ENCODE measurements around the gene RAB36. TPM values are rescaled to one million over a fixed set of nuclear protein-coding genes. Genes with fewer than 3 reads are reported as not detected.

The RAB36 gene
- total and polyA plus RNA-seq, 4 donors, result 4.4 to 27.5 (median 9.6) TPM

GRCh38 chr22:23130697-23131096, 14.6 kb upstream of the RAB36 start:
- Histone ChIP-seq H3K9ac (ENCODE audit: insufficient read depth in 1 of 2, low read length in 2 of 2) (no peak overlapping the region), H3K4me3 (no peak overlapping the region), H3K9me3 (ENCODE audit: control insufficient read depth in 4 of 4, insufficient read depth in 3 of 4, low read length in 3 of 4) (peaks cover 0 to 1% (median 0%) of the 10 kb centered on the region in 4 donors), H3K27ac (ENCODE audit: low read depth in 1 of 2, low read length in 1 of 2) (no peak overlapping the region), H3K36me3 (ENCODE audit: control insufficient read depth in 4 of 4, insufficient read depth in 4 of 4, low read length in 4 of 4) (no peaks in the 10 kb centered on the region), H3K27me3 (ENCODE audit: control insufficient read depth in 3 of 3, insufficient read depth in 3 of 3, low read length in 2 of 3) (no peaks in the 10 kb centered on the region), H3K4me1 (ENCODE audit: control insufficient read depth in 5 of 5, insufficient read depth in 5 of 5, low read length in 5 of 5) (peaks cover 0 to 6% (median 0%) of the 10 kb centered on the region in 5 donors)
- WGBS, 2 donors, result 64 to 78% methylated on average over 3 of the region's 3 CpGs
- TF ChIP-seq CTCF (IDR thresholded peaks at IDR 0.05; ENCODE audit: control extremely low read depth, extremely low read depth), result no peak
- peak in 1 of 3 donors; percentile 22 for DNase-seq
- no peak for ATAC-seq (ENCODE audit: insufficient read depth, low FRiP score)

GRCh38 chr22:23131931-23132330, 13.3 kb upstream of the RAB36 start:
- no peak overlapping the region for H3K27ac ChIP-seq (ENCODE audit: low read depth in 1 of 2, low read length in 1 of 2)
- DNase-seq (no peak), ATAC-seq (ENCODE audit: insufficient read depth, low FRiP score) (no peak)
- H3K9me3 ChIP-seq (ENCODE audit: control insufficient read depth in 4 of 4, insufficient read depth in 3 of 4, low read length in 3 of 4), result no peaks in the 10 kb centered on the region
- no peaks in the 10 kb centered on the region for H3K27me3 ChIP-seq (ENCODE audit: control insufficient read depth in 3 of 3, insufficient read depth in 3 of 3, low read length in 2 of 3)
- 70 to 80% methylated on average over 6 of the region's 6 CpGs for WGBS, 2 donors
- H3K4me1 ChIP-seq (ENCODE audit: control insufficient read depth in 5 of 5, insufficient read depth in 5 of 5, low read length in 5 of 5), result peaks cover 0 to 6% (median 0%) of the 10 kb centered on the region in 5 donors
- no peak for TF ChIP-seq CTCF (IDR thresholded peaks at IDR 0.05; ENCODE audit: control extremely low read depth, extremely low read depth)
- H3K36me3 ChIP-seq (ENCODE audit: control insufficient read depth in 4 of 4, insufficient read depth in 4 of 4, low read length in 4 of 4), result no peaks in the 10 kb centered on the region
- H3K9ac ChIP-seq (ENCODE audit: insufficient read depth in 1 of 2, low read length in 2 of 2), result no peak overlapping the region
- H3K4me3 ChIP-seq, result no peak overlapping the region

DNA sequence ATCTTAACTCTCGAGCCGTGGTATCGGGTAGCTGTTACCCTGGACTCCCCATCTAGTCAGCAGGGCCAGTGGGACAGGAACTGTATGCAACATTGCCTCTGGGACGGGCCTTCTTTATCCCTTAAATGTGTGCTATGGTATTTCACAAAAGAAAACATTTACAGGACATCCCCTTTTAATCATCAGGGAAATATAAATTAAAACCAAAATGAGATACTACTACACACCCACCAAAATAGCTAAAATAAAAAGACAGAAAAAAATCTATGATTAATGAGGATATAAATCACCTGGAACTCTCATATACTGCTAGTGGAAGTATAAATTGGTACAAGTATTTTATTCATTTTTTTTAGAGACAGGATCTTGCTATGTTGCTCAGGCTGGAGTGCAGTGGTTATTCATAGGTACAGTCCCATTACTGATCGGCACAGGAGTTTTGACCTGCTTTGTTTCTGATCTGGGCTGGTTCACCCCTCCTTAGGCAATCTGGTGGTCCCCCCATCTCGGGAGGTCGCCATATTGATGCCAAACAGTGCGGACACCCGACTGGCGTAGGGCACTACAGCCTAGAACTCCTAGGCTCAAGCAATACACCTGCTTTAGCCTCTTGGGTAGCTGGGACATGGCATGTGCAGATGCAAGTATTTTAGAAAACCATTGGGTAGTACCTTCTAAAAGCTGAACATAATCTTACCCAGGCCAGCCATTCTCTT, 12.7 kb upstream of the RAB36 start:
- no peak for TF ChIP-seq CTCF (IDR thresholded peaks at IDR 0.05; ENCODE audit: control extremely low read depth, extremely low read depth)
- H3K36me3 ChIP-seq (ENCODE audit: control insufficient read depth in 4 of 4, insufficient read depth in 4 of 4, low read length in 4 of 4), result no peaks in the 10 kb centered on the region
- H3K4me3 ChIP-seq, result no peak overlapping the region
- 85 to 92% methylated on average over 10 of the region's 10 CpGs for WGBS, 2 donors
- H3K9ac ChIP-seq (ENCODE audit: insufficient read depth in 1 of 2, low read length in 2 of 2), result no peak overlapping the region
- H3K27me3 ChIP-seq (ENCODE audit: control insufficient read depth in 3 of 3, insufficient read depth in 3 of 3, low read length in 2 of 3), result no peaks in the 10 kb centered on the region
- DNase-seq, result no peak
- ATAC-seq (ENCODE audit: insufficient read depth, low FRiP score), result no peak
- H3K9me3 ChIP-seq (ENCODE audit: control insufficient read depth in 4 of 4, insufficient read depth in 3 of 4, low read length in 3 of 4), result no peaks in the 10 kb centered on the region
- peaks cover 0 to 6% (median 0%) of the 10 kb centered on the region in 5 donors for H3K4me1 ChIP-seq (ENCODE audit: control insufficient read depth in 5 of 5, insufficient read depth in 5 of 5, low read length in 5 of 5)
- no peak overlapping the region for H3K27ac ChIP-seq (ENCODE audit: low read depth in 1 of 2, low read length in 1 of 2)

All from lung (tissue), 12 donors.